Measurements from ENCODE around the gene TRAM2. TPM values are rescaled to one million over a fixed set of nuclear protein-coding genes. Genes with fewer than 3 reads are reported as not detected.

Gene TRAM2
- total RNA-seq, 2 experiments from 2014 or later = 7.1 to 7.6 TPM

GRCh38 chr6:52610745-52611355, 34.0 kb upstream of the TRAM2 start:
- Histone ChIP-seq H3K36me3 (ENCODE audit: insufficient read depth, low read length) (no peaks in the 10 kb centered on the region), H3K9me3 (ENCODE audit: control insufficient read depth in 1 of 2, insufficient read depth in 1 of 2, low read length in 2 of 2) (no peaks in the 10 kb centered on the region), H3K4me3 (ENCODE audit: low read length) (no peak overlapping the region), H3K27ac (ENCODE audit: low read depth in 1 of 2, low read length in 2 of 2) (no peak overlapping the region), H3K4me1 (ENCODE audit: insufficient read depth, low read length) (no peaks in the 10 kb centered on the region), H3K27me3 (ENCODE audit: control insufficient read depth in 1 of 2, insufficient read depth in 2 of 2, low read length in 2 of 2) (no peaks in the 10 kb centered on the region)
- Mint-ChIP-seq H3K4me3 (no peak overlapping the region), H3K9me3 (peaks cover 5% of the 10 kb centered on the region), H3K27me3 (peaks cover 5% of the 10 kb centered on the region), H3K36me3 (ENCODE audit: low read depth) (no peaks in the 10 kb centered on the region), H3K27ac (no peak overlapping the region), H3K4me1 (ENCODE audit: low read depth) (no peaks in the 10 kb centered on the region)
- intact Hi-C loops (cut with DNase I, micrococcal nuclease) = no loop called here
- TF ChIP-seq CTCF (IDR thresholded peaks at IDR 0.05) = no peak
- ATAC-seq (ENCODE audit: poor library complexity) (no peak), DNase-seq (no peak)
- CTCF ChIA-PET = no interaction called here
- POLR2A ChIA-PET = no interaction called here

DNA sequence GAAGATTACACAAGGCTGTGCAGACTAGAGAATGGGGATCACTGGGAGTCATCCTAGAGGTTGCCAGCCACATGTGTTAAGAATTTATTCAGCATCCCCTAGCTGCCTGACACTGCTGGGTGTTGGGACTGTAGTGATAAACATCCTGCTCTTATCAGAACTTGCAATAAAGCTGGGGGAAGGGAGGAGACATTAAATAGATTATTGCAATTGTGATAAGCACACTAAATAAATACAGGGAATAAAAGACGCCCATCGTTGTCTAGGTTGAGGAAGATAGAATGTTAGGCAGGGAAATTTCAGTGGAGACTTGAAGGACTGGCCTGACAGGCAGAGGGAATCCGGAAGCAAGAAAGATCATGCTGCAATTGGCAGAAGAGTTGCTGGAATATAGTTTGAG, 33.2 kb upstream of the TRAM2 start:
- H3K9me3 Mint-ChIP-seq = peaks cover 5% of the 10 kb centered on the region
- CTCF ChIA-PET = no interaction called here
- no peaks in the 10 kb centered on the region for H3K4me1 Mint-ChIP-seq (ENCODE audit: low read depth)
- no peak overlapping the region for H3K4me3 Mint-ChIP-seq
- no peak for TF ChIP-seq CTCF (IDR thresholded peaks at IDR 0.05)
- peaks cover 5% of the 10 kb centered on the region for H3K27me3 Mint-ChIP-seq
- DNase-seq = no peak
- H3K36me3 ChIP-seq (ENCODE audit: insufficient read depth, low read length) = no peaks in the 10 kb centered on the region
- no peak for ATAC-seq (ENCODE audit: poor library complexity)
- H3K27me3 ChIP-seq (ENCODE audit: control insufficient read depth in 1 of 2, insufficient read depth in 2 of 2, low read length in 2 of 2) = no peaks in the 10 kb centered on the region
- intact Hi-C loops (cut with DNase I, micrococcal nuclease) = no loop called here
- no peaks in the 10 kb centered on the region for H3K36me3 Mint-ChIP-seq (ENCODE audit: low read depth)
- no peaks in the 10 kb centered on the region for H3K4me1 ChIP-seq (ENCODE audit: insufficient read depth, low read length)
- no peak overlapping the region for H3K27ac ChIP-seq (ENCODE audit: low read depth in 1 of 2, low read length in 2 of 2)
- POLR2A ChIA-PET = no interaction called here
- H3K27ac Mint-ChIP-seq = no peak overlapping the region
- no peak overlapping the region for H3K4me3 ChIP-seq (ENCODE audit: low read length)
- H3K9me3 ChIP-seq (ENCODE audit: control insufficient read depth in 1 of 2, insufficient read depth in 1 of 2, low read length in 2 of 2) = no peaks in the 10 kb centered on the region

- POLR2A ChIA-PET = no interaction called here
- H3K9me3 ChIP-seq (ENCODE audit: control insufficient read depth in 1 of 2, insufficient read depth in 1 of 2, low read length in 2 of 2) = no peaks in the 10 kb centered on the region
- CTCF ChIA-PET = no interaction called here
- no peaks in the 10 kb centered on the region for H3K36me3 ChIP-seq (ENCODE audit: insufficient read depth, low read length)
- no peaks in the 10 kb centered on the region for H3K27me3 Mint-ChIP-seq
- H3K36me3 Mint-ChIP-seq (ENCODE audit: low read depth) = no peaks in the 10 kb centered on the region
- H3K4me3 Mint-ChIP-seq = no peak overlapping the region
- no peak overlapping the region for H3K4me3 ChIP-seq (ENCODE audit: low read length)
- TF ChIP-seq CTCF (IDR thresholded peaks at IDR 0.05) = no peak
- no peaks in the 10 kb centered on the region for H3K27me3 ChIP-seq (ENCODE audit: control insufficient read depth in 1 of 2, insufficient read depth in 2 of 2, low read length in 2 of 2)
- intact Hi-C loops (cut with DNase I, micrococcal nuclease) = no loop called here
- no peak overlapping the region for H3K27ac Mint-ChIP-seq
- H3K9me3 Mint-ChIP-seq = peaks cover 5% of the 10 kb centered on the region
- ATAC-seq (ENCODE audit: poor library complexity) (no peak), DNase-seq (no peak)
- H3K4me1 Mint-ChIP-seq (ENCODE audit: low read depth) = no peaks in the 10 kb centered on the region
- H3K27ac ChIP-seq (ENCODE audit: low read depth in 1 of 2, low read length in 2 of 2) = no peak overlapping the region
- no peaks in the 10 kb centered on the region for H3K4me1 ChIP-seq (ENCODE audit: insufficient read depth, low read length)
Measured at GRCh38 chr6:52605610-52606185, 28.8 kb upstream of the TRAM2 start.

All from CD4-positive, alpha-beta T cell (primary cell).